HPDE6-E6E7 (cell line): ENCODE data around the gene CES5A.
"Not testable (repeated sequence)": the region's sequence is repeated elsewhere in the genome, so short reads cannot be mapped to it uniquely, and the experiment has no call there.

Experiments
- DNase-seq: peaks from one replicate; pipeline ENCODE4 v3.0.0; 2011; ENCODE audit warnings: missing footprints; ENCODE audit errors: extremely low spot score

The CES5A gene

GRCh38 chr16:55830658-55831294, 44.4 kb downstream of the CES5A start:
- no peak for DNase-seq

- DNase-seq = not testable (repeated sequence)
Observed at GRCh38 chr16:55829232-55829631, 45.9 kb downstream of the CES5A start.

DNA sequence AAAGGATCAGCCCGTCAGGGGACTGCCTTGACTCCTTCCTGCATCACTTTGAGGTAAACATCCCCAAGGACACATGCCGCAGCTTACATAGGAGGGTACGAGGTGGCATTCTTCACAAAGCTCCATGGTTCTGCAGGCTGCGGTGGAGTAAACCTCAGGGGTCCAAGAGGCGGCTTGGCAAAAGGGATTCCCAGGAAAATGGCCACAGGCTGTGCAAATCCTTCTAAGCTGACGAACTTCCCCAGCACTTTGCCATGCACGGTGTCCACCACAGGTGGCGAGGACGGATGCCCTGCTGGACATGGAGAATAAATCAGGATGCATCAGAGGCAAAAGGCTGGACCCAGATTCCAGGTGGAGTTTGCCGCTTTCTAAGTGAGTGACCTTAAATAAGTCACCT, 46.5 kb downstream of the CES5A start:
- no peak for DNase-seq

DNA sequence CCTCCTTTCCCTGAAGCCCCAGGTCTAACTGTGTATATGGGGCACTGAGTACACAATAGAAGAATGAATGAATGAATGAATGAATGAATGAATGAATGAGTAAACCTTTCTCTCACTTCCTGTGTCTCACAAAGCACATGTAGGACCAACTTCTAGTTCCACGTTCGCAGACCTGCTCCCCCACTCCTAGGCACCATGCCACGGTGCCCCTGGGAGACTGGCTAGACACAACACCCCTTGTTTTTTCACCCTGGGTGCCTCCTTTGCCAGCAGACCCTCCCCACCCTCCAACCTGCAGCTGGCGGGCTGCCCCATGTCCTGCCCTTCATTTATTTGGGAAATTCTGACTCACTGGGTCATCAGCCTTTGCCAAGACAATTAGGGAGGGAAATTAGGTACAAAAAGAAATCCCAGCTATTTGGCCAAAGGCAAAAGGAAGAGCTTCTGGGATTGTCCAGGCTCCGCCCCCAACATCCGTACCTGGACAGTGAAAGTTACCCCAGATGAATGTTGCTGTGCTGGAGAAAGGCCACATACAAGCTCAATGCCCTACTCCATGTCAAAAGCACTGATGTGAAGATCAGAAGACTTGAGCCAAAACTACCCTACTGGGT, 50.0 kb downstream of the CES5A start:
- DNase-seq = no peak

DNA sequence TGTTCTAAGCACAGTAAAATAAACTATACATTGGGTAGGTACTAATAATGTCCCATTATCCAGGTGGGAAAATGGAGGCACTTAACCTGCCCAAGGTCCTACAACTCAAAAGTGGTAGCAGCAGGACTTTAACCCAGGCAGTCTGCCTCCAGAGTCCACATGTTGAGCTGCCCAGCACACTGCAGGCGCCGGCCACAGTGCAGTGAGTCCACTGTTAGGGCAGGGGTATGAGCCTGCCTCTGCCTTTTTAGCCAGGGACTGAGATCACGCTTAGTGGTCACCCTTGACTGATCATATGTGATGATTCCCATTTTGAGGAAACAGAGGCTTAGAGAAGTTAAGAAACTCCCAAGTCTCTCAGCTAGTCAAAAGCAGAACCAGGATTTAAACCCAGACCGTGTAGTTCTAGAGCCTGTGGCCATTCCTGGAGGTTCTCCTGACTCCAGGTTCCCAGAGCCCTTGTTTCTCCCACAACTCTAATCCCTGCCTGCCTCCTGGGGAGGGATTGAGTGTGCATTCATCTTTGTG, 50.6 kb downstream of the CES5A start:
- DNase-seq = no peak

DNA sequence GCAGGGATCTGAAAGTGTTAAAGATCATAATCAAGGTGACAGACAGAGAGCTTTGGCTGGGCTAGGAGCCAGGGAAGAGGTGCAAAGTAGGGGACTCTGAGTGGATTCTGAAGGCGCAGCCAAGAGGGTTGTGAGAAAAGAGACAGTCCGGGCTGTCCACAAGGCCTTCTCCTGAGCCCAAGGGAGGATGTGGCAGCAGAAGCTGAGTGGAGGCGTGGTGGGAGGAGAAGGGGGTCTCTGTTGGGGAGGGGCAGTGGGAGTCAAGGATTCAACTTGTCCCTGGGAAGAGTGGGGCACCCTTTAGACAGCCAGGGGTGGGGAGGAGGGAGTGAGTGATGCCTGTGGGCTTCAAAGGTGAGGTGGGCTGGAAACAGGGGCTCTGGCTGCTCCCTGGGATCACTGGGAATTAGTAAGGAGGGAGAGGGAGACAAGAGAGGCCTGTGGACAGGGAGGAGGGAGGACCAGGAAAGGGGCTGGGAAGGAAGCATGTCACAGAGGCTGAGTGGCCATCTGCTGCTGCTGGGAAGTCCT, 52.8 kb downstream of the CES5A start:
- no peak for DNase-seq

GRCh38 chr16:55821210-55821609, 54.0 kb downstream of the CES5A start:
- no peak for DNase-seq

GRCh38 chr16:55820615-55821014, 54.6 kb downstream of the CES5A start:
- no peak for DNase-seq

DNA sequence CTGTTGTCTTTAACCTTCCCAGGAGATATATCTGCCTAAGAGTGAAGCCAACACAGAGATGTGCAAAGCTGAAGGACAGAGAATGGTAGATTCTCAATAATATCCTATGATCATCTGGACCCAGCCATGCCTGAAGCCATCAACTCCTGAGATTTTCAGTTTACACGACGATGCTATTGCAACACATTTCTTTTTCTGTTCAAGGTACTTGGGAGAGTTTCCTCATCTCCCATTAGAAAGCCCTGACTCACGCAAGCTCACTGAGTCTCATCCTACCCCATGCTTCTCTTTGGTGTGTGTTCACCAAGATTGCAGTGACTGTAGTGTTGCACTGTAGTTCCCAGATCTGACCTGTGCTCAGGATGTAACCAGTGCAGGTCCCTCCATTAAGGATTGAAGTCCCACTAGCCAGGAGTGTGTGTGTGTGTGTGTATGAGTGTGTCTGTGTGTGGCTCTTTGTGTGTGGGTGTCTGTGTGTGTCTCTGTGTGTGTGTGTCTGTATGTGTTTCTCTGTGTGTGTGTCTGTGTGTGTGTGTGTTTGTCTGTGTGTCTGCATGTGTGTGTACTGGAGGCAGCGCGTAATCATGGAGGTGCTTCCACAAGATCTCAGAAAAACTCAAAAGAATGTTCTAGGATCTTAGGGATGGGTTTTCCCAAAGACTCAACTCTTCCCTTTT, 57.8 kb downstream of the CES5A start:
- no peak for DNase-seq

DNA sequence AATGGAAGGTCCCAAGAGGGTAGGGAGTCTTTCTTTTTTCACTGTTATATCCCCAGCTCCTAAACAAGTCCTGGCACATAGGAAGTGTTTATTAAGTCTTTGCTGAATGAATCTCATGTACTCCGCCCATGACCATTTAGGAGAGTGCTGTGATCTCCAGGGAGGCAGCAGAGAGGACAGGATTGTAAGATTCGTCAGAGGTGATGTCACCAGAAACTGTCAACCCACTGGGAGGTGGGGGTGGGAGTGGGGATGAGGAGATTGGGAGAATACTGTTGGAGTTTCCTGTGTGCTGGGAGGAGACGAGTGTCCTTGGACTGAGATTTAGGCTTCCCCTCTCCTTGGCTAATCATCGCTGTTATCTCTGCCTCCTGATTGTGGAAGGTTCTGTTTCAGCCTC, 59.0 kb downstream of the CES5A start:
- not testable (repeated sequence) for DNase-seq

DNA sequence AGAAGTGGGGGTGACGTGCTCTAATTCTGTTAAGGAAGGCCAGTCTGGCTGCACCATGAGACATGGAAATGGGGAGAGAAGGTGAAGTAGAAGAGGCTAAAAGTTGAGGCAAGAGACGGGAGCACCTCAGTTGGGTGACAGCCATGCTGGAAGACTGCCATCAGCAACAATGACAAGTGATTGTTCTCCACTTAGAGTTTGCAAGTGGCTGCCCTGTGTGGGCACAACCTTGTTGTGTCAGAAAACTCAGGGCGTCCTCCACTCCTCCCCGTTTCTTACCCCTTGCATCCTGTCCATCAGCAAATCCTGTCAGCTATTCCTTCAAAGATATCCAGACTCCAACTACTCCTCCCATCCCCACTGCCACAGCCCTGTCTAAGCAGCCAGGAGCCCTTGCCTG, 59.9 kb downstream of the CES5A start:
- DNase-seq = no peak

DNA sequence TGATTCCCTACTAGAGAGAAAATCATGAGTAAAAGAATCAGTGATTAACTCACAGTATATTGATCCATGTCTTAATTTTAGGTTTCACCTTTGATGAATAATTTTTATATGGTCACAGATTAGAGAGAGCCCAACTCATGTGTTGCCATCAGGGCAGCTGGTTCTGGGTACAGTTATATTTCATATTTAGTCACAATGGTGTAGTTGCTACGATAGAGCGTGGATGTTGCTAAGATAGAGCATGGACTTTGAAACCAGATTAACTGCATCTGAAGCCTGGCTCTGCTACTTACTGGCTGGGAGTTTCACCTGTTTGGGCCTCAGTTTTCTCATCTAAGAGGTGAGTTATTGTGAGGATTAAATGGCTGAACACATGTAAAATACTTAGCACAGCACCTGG, 61.0 kb downstream of the CES5A start:
- not testable (repeated sequence) for DNase-seq

DNA sequence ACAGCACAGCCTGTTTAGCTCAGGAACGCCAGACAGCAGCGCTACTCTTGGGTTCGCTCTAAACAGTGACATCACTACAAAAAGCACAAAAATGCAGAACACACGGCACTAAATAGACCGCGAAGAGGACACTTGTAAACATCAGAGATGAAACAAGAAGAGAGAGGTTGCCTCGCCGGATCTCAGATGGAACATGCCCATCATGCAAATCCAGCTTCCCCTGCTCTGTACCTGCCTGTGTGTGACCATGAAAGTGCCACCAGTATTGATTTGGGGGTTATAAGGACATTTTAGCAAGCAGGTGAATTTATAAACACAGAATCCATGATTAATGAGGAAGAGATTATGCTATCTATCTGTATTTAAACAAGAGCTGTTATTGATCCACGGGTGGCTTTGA, 61.4 kb downstream of the CES5A start:
- not testable (repeated sequence) for DNase-seq

DNA sequence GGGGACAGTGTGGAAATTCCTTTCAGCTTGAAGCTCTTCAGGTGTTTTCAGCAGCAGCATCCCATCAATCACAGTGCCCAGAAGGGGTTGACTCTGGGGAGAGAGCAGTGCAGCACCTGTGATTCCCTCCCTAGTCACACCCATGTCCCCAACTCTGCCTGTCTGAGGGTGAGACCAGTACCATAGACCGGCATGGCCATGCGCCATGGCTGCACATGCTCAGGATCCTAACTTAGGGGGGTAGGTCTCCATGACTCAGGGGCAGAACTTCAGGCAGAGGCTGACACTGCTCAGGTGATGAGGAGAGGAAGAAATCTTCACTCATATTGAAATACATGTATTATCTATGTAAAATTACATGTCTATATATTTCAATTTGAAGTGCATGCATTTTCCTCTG, 62.2 kb downstream of the CES5A start:
- DNase-seq = no peak

- DNase-seq = no peak
Observed at GRCh38 chr16:55811811-55812210, 63.4 kb downstream of the CES5A start.

DNA sequence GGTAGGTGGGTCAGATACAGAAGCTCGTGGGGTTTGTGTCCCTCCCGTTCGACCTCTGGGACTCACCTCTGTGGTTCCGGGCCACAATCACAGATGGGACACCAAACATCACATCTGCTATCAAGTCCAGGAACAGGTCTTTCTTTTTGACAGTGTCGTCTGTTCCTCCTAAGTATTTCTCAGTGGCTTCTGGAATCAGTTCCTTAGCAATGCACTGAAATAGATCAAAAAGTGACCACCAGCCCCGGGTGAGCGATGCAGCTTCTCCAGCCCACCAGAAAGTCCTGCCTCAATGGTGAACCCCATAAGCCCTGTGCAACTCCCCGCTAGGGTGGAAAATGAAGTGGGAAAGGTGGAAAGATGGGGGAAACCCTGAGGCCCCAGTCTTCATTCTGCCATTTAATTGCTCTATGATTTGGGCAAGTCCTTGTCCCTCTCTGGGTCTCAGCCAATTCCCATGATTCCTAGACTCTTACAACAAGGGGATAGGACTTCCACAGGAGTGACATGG, 64.7 kb downstream of the CES5A start:
- no peak for DNase-seq

- no peak for DNase-seq
Observed at GRCh38 chr16:55809851-55810250, 65.3 kb downstream of the CES5A start.

GRCh38 chr16:55809386-55809785, 65.8 kb downstream of the CES5A start:
- no peak for DNase-seq

DNA sequence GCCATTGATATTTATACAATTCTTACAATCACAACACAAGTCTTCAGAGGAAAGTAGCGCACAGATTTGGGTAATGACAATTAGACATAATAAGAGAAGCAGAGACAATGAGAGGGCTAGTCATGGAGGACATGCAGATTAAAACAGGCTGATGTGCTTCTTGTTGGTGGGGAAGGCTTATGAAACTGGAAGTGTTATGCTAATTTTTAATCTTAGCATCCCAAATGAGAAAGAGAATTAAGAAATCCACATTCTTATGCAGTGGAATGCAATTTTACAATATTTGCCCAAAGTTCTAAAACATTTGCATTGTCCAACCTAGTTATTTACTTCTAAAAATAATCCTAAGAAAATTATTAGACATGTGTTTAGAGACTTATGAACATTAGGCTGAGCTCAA, 66.9 kb downstream of the CES5A start:
- DNase-seq = not testable (repeated sequence)

DNA sequence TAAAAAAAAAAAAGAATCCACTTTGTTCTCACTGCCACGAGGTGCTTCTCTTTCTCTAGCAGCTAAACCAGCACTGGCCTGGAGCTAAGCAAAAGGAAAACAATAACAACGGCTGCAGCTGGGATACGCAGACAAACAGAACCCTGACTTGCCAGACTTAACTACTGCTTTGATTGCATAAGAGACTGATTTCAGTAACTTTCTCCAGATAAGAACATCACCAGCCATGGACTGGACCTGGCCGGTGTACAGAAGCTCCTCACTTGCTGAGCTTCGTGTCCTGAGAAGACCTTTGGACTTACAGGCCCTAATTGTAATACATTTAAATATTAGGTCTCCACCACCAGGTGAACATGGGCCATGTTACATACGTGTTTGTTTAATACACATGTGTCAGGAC, 70.1 kb downstream of the CES5A start:
- not testable (repeated sequence) for DNase-seq

DNA sequence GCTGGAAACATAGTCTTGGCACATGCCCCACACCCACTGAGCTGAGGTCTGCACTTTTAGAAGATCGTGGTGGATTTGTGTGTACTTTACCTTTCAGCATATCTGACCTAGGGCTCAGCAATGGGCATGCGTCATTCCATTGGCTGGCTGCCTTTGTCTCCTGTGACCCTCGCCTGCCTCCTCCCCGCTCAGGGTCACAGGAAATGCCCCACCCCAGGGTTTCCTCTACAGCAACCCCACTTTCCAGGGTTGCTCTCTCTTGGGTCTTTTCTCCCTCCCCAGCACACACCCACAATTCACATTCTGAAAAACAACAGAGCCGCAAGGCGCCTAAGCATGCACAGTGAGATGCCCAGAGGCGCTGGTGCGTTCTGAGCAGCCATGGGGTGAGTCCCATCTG, 71.5 kb downstream of the CES5A start:
- DNase-seq = not testable (repeated sequence)
